GM18870 (cell line): ENCODE data around the gene BPHL.
"Not testable (repeated sequence)": the region's sequence is repeated elsewhere in the genome, so short reads cannot be mapped to it uniquely, and the experiment has no call there.

Experiments
- ATAC-seq: cut with Tn5 transposase; IDR thresholded peaks from one replicate; pipeline ENCODE4 v1.9.1; 2021; ENCODE audit warnings: moderate library complexity; ENCODE audit not compliant: unreplicated experiment

BPHL gene

DNA sequence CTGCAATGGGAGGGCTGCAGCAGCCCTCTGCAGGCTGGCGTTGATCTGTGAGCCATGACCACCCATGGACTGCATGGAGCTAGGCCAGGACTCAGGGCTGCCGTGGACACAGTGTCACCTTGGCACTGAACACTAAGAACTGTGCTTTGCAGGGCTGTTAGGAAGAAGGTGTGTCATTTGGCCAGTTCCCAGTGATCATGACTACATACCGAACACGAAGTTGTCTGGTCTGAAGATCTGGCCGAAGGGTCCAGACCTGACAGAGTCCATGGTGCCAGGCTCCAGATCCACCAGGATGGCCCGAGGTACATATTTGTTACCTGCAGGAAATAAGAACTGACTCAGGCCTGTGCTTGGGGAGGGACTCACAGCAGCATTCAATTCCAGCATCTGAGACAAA is 36.9 kb downstream of the BPHL start:
- ATAC-seq: not testable (repeated sequence)

- ATAC-seq: not testable (repeated sequence)
These were observed 37.9 kb downstream of the BPHL start for GRCh38 chr6:3156184-3157130.

- ATAC-seq: no peak
These were observed 38.8 kb downstream of the BPHL start, which contains the start of gene TUBB2A for GRCh38 chr6:3157131-3157933. Gene TUBB2A, minus strand, starts transcription at chr6:3157544. Its CDS starts 81 bp downstream, at chr6:3157463.

- no peak for ATAC-seq
These were observed 41.6 kb downstream of the BPHL start for GRCh38 chr6:3159805-3160781.

DNA sequence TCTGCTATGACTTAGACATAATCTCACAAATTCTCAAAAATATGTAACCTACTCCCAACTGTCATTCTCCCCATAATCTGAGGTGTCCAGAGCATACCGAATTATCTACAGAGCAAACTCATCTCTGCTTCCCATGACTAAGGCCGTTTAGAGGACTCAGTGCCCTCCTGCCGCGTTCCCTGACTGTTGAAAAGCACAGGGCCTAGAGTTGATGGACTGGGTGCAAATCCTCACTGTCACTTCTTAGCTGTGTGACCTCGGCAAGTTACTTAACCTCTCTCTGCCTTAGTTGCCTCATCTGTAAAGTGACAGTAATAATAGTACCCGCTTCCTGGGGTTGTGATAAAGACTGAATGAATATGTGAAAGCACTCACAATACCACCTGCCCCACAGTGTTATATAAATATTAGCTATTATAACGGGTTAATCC is 43.6 kb downstream of the BPHL start:
- no peak for ATAC-seq

DNA sequence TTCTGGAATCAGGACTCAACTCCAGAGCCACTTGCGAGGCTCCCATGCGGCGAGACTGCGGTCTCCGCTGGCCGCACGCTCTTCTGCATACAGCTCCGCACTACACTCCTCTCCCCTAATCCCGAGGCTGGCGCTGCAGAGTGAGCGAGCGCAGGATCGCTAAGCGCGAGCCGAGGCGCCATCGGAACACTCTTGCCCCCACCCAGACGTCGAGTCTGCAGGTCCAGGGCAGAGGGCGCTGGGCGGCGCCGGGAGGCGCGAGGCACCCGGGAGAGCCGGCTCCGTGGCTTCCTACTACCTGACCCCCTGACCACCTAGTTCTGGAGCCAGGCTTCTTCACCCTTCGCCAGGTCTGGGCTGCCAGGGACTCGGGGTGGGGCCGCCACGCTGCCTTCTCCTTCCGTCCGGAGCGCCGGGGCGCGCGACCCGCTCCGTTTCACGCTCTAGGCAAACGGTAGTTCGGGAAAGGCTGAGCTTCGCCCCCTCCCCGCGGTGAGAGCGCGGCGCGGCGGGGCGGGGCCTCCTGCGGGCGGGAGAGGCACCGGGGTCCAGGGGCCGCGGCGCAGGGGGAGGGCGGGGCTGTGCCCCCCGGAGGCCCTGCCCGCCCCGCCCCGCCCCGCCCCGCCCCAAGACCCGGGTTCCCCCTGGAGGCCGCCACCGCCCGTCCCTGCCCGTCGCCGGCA is 44.2 kb downstream of the BPHL start:
- ATAC-seq: no peak

GRCh38 chr6:3163248-3163594 is 44.7 kb downstream of the BPHL start:
- ATAC-seq: no peak

DNA sequence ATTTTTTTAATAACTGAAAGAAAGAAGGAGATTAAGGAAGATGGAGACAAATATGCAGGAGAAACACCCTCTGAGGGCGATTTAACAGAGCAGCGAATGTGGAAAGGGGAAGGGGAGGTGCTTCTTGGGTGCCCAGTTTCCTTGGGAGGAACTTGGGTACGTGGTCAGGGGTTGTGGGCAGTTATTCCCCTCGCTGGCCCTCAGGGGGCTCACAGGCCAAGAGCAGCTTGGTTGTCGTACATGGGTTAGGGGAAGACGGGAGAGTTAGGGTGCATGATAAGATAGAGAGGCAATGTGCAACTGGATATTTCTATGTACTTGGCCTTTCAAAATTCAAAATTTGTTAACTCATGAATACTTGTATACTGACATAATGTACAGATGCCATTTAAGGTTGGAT is 45.9 kb downstream of the BPHL start:
- no peak for ATAC-seq

GRCh38 chr6:3165631-3166534 is 47.4 kb downstream of the BPHL start:
- no peak for ATAC-seq

DNA sequence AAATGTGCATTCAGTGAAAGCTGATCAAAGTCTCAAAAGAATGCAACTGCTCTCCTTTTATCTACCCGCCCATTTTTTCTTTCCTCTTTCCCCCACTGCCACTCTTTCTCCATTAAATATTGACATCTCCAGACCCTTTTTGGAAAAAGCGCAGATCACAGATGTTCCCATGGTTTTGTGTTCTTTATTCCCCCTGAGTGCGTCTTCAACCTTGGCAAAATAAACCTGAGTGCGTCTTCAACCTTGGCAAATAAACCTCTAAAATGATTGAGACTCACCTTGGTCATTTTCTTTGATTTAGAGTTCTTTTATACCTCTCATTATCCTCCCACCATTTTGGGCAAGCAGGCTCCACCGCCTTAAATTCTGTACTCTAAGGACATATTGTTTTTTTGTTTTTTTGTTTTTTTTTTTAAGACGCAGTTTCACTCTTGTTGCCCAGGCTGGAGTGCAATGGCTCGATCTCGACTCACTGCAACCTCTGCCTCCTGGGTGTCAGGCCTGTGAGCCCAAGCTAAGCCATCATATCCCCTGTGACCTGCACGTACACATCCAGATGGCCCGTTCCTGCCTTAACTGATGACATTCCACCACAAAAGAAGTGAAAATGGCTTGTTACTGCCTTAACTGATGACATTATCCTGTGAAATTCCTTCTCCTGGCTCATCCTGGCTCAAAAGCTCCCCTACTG is 48.2 kb downstream of the BPHL start:
- not testable (repeated sequence) for ATAC-seq

DNA sequence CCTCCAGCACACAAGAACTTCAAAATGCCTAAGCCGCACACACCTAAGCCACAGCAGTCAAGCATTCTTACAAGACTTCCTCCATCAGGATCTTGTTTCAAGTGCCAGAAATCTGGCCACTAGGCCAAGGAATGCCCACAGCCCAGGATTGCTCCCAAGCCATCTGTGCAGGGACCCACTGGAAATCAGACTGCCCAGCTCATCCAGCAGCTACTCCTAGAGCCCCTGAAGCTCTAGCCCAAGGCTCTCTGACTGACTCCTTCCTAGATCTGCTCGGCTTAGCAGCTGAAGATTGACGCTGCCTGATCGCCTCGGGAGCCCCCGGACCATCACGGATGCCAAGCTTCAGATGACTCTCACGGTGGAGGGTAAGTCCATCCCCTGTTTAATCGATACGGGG is 49.5 kb downstream of the BPHL start:
- ATAC-seq: not testable (repeated sequence)

GRCh38 chr6:3170676-3171075 is 52.2 kb downstream of the BPHL start:
- not testable (repeated sequence) for ATAC-seq

DNA sequence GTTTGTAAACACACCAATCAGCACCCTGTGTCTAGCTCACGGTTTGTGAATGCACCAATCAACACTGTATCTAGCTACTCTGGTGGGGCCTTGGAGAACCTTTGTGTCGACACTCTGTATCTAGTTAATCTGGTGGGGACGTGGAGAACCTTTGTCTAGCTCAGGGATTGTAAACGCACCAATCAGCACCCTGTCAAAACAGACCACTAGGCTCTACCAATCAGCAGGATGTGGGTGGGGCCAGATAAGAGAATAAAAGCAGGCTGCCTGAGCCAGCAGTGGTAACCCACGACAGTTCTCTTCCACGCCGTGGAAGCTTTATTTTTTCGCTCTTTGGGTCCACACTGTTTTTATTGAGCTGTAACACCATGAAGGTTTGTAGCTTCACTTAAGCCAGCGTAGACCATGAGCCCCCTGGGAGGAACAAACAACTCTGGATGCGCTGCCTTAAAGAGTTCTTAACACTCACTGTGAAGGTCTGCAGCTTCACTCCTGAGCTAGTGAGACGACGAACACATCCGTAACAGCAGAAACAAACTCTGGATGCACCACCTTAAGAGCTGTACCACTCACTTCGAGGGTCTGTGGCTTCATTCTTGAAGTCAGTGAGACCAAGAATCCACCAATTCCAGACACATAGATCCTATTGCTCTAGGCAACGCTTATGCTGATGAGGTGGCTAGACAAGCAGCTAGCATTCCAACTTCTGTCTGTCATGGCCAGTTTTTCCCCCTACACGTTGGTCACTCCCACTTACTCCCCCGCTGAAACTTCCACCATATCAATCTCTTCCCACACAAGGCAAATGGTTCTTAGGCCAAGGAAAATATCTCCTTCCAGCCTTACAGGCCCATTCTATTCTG is 53.0 kb downstream of the BPHL start:
- ATAC-seq: not testable (repeated sequence)

GRCh38 chr6:3172789-3173188 is 54.3 kb downstream of the BPHL start:
- not testable (repeated sequence) for ATAC-seq

GRCh38 chr6:3173636-3174089 is 55.2 kb downstream of the BPHL start:
- not testable (repeated sequence) for ATAC-seq

- ATAC-seq: no peak
These were observed 57.3 kb downstream of the BPHL start for GRCh38 chr6:3175715-3176402.
